ENCODE measurements around the gene CEMIP.
"Not testable (repeated sequence)": the region's sequence is repeated elsewhere in the genome, so short reads cannot be mapped to it uniquely, and the experiment has no call there.

The CEMIP gene

GRCh38 chr15:80957976-80958375, 178.8 kb downstream of the CEMIP start:
- DNase-seq, result no peak

- DNase-seq, result no peak
Measured at GRCh38 chr15:80958818-80959495, 179.8 kb downstream of the CEMIP start.

DNA sequence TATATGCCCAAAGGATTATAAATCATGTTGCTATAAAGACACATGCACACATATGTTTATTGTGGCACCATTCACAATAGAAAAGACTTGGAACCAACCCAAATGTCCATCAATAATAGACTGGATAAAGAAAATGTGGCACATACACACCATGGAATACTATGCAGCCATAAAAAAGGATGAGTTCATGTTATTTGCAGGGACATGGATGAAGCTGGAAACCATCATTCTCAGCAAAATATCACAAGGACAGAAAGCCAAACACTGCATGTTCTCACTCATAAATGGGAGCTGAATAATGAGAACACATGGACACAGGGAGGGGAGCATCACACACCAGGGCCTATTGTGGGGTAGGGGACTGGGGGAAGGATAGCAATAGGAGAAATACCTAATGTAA, 186.3 kb downstream of the CEMIP start:
- DNase-seq, result not testable (repeated sequence)

DNA sequence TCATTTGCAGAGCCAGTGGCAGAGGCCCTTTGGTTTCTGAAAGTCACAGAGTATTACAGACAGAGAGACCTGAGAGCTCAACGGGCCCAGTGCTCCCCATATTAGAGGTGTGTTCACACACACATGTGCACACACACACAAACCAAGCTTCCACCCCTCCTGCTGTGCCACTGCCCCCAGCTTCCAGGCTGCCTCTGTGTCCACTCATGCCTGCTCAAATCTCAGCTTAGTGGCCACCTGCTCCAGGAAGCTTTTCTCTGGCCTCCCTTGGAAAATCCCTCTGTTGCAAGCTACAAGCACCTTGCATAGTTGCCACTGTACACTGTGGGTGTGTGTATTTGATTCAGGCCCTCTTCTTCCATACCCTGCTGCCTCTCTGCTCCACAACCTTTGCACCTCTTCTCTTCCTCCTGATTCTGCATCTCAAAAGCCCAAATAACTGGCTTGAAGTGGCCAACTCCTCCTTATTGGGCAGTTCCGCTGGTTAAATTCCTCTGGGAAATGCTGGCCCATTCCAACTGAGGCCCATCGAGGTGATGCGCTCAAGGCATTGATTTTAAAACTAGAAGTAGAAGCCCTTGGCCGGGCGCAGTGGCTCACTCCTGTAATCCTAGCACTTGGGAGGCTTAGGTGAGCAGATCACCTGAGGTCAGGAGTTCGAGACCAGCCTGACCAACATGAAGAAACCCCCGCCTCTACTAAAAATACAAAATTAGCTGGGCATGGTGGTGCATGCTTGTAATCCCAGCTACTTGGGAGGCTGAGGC, 187.4 kb downstream of the CEMIP start:
- no peak for DNase-seq

DNA sequence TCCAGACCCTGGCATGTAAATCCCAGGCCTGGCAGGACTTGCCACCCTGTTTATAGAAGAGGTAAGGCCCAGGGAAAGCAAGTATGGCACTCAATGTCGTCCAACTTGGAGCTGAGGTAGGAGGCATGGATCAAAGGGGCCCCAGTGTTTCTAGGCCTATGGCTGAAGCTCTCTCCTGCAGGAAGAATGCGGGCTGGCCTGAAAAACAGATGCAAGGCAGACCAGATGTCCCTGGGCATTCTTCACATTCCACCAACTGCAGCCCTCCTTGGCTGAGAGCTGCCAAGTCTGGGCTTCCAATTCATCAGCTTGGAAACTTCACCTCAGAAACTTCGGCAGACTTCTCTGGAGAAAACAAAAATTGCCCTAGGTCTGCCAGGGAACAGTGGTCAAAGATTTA, 188.3 kb downstream of the CEMIP start:
- no peak for DNase-seq

DNA sequence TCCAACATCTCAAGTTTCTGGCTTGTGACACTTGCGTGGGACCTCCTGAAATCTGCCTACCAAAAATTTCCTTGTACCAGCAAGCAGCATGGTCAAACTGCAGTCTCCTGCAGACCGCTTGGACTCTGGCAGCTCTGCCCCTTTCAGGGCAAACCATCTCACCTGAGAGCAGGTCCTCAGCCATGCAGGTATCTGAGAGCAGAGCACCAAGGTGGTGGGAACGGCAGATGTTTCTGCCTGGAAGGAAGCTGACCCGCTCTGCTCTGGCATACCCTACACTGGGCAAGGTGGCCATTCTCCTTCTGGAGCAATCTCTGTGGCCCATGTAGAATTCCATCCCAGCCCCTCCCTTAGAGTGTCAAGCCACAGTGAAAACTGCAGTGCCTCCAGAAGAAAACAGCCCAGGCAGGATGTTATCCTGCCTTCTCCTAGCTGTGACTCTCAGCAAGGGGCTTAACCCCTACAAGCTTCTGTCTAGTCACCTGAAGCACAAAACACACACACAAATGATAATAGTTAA, 188.9 kb downstream of the CEMIP start:
- DNase-seq, result no peak

- no peak for DNase-seq
Measured at GRCh38 chr15:80969316-80969715, 190.1 kb downstream of the CEMIP start.

DNA sequence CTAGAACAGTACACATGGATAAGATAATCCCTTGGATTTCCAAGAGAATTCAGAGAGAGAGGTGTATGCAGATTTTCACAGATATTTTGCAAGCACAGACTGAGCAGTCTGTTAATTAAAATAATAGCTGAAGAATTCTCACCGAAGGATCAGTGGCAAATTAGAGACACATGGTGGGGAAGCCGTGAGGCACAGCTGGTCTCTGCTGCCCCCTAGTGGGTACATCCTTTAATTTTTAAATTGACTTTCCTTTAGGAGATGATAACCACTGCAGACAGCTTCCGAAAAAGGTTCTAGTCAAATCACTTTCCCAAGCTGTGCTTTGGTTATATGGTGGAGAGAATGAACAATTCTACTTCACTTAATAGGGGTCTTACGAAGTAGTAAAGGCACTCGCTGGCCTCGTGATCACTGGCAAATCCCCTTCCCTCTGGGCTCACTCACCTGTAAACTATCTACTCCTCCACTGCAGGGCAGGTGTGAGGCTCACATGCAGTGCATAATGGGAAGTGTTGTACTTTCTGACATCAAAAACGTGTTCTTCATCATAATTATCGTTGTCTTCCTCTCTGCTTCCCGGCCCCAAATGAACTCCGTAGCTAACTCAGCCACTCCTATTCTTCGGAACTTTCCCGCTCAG, 191.0 kb downstream of the CEMIP start:
- no peak for DNase-seq

GRCh38 chr15:80970658-80971057, 191.5 kb downstream of the CEMIP start:
- no peak for DNase-seq

DNA sequence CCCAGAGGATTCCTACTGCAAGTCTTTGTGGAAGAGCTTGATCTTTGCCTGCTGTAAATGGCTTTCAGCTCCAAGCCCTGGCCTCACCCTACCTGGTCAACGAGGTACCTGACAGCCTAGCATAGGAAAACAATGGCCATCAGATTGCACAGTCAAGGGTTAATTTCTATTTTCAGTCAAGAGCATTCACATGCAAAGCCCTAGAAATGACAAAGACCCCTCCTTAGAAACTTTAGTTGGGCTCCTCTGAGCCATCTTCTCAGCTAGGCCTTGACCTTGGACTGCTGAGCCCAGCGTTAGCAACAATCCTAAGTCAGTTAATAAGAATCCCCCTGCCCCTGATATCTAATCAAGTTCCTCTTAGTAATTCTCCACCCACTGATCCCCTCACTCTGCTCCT, 192.0 kb downstream of the CEMIP start:
- DNase-seq, result no peak

DNA sequence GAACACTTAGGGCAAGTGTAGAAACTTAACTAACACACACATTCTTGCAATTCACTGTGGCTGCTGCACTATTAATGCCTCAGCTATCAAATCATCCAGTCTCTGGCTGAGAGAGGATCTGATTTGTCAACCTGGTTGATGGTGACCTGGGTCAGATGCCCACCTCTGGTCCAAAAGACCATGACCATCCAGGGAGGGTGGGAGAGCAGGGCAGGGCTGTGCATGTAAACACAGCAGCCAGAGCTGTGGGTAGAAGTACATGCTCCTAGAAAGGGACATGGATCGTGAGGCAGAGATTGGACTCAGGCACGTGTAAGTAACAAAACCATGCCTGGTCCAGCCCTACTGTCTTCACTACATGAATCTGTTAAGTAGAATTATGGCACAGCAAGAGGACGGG, 193.1 kb downstream of the CEMIP start:
- DNase-seq, result no peak

GRCh38 chr15:80974914-80975313, 195.7 kb downstream of the CEMIP start:
- no peak for DNase-seq

- DNase-seq, result no peak
Measured at GRCh38 chr15:80976851-80977250, 197.7 kb downstream of the CEMIP start.

GRCh38 chr15:80977627-80978036, 198.5 kb downstream of the CEMIP start:
- DNase-seq, result no peak

- no peak for DNase-seq
Measured at GRCh38 chr15:80978685-80979329, 199.6 kb downstream of the CEMIP start.

DNA sequence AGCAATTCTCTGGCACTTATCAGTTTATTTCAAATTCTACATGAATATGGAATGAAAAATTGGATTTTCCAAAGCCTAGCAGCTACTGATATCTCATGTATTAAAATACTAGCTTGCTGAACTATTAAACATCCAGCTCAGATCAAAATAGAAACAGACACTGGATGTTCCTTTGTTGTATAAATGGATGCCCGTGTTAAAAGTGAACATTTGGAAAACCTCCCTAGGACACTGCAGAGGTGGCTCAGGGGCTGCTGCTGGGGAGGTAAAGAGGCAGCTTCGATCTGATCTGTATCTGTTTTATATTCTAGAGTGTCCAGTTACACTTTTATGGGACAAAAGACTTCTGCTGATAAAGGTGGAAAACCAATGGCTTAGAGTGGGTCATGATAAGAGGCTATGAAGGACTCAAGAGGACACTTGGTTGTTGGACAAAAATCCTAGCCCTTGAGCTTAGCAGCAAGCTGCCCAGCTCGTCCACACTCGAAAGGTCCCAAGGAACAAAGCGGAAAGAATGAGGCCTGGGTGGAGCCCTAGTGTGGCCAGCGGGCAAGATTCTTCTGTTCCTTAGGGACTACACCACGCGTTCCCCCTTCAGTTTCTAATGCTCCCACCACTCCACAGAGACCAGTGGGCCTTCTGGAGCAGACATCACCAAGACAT, 200.5 kb downstream of the CEMIP start:
- no peak for DNase-seq

GRCh38 chr15:80982205-80982604, 203.0 kb downstream of the CEMIP start:
- DNase-seq, result no peak

DNA sequence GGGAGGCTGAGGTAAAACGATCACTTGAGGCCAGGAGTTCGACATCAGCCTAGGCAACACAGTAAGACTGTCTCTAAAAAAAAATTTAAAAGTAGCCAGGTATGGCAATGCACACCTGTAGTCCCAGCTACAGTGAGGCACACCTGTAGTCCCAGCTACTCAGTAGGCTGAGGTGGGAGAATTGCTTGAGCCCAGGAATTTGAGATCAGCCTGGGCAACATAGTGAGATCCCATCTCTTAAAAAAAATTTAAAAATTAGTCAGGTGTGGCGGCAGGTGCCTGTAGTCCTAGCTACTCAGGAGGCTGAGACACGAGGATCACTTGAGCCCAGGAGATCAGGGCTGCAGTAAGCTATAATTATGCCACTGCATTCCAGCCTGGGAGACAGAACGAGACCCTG, 203.7 kb downstream of the CEMIP start:
- DNase-seq, result no peak

- DNase-seq, result no peak
Measured at GRCh38 chr15:80984856-80985255, 205.7 kb downstream of the CEMIP start.

GRCh38 chr15:80985981-80986380, 206.8 kb downstream of the CEMIP start:
- no peak for DNase-seq

DNA sequence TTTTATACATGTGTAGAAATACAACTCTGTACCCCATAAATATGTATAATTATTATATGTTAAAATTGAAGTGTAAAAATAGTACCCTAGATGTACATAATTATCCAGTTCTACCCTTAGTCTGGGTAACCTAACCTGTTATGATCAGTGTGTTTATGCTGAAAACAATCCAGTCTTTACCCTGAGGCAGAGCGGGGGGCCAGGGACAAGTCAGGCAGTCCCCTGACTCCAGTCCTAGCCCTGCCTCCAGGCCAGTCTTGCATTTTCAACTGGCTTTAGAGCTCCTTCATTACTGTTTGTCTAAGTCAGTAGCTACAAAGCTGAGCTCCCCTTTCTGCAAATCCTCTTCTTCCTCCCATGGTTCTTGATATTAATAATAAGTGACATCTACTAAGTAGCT, 207.3 kb downstream of the CEMIP start:
- DNase-seq, result no peak

GRCh38 chr15:80988148-80988796, 209.1 kb downstream of the CEMIP start:
- no peak for DNase-seq
